OCI-LY3 (cell line): ENCODE measurements around the gene TMX1.

ENCODE experiments used
- CTCF ChIP-seq: fragments of 200-600, 300-600 bp; sonication (generic); IDR thresholded peaks from 2 replicates; pipeline ENCODE4 v1.5.1; 2014; ENCODE audit warnings: antibody characterized with exemption, low read length, low read depth
- EZH2phosphoT487 ChIP-seq: fragments of 200-600 bp; shearing (Covaris generic); IDR thresholded peaks from 2 replicates; pipeline ENCODE4 v1.6.1; 2018; ENCODE audit warnings: antibody characterized with exemption, mixed run types, low read depth

GRCh38 chr14:51304438-51304837, 64.4 kb downstream of the TMX1 start:
- TF ChIP-seq CTCF (no peak), EZH2phosphoT487 (no peak)
